Measurements from ENCODE around the gene MANF.

Gene MANF

DNA sequence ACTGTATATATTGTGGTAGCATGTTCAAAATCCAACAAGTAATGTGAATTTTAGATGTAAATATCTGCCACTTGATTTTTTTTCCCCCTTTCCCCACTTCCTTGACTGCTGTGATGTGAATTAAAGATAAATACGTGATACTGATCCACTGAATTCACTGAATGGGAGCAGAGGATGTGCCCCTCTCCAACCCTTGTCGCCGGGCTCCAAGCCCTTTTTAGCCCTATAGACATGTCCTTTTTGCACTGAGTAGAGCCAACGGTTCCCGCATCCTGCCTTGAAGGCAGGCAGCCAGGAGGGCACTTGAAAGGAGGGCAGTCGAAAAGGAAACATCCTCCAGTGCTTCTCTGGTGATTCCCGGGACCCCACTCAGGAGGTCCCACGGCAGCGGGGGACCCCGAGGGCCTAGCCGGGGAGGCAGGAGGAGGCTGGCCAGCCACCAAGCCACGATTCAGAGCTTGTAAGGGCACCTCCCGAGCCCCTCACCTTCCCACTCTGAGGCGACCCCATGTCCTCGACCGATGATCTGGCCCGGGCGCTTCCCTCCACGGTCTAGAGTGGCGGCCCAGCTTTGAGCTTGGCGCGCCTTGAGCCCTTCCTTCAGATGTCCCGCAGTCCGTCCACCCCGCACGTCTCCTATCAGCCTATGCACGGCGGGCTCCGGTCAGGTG lies 901 bp upstream of the MANF start:
- H3K9me3 ChIP-seq (ENCODE audit: insufficient read depth, low read length) = no peaks in the 10 kb centered on the region
- H3K27me3 ChIP-seq (ENCODE audit: low read length) = no peaks in the 10 kb centered on the region
- peak overlapping the region; percentile 84 for H3K4me2 ChIP-seq (ENCODE audit: low read depth, low read length, poor library complexity, severe bottlenecking)
- peak overlapping the region; percentile 83 for H3K4me3 ChIP-seq (ENCODE audit: insufficient read depth, low read length, poor library complexity, severe bottlenecking)
- no peaks in the 10 kb centered on the region for H4K20me1 ChIP-seq (ENCODE audit: low read depth, low read length)
- no peaks in the 10 kb centered on the region for H3K9me2 ChIP-seq (replicated peaks; ENCODE audit: insufficient read depth, low read length)
- H3K9ac ChIP-seq (ENCODE audit: low read length) = peak overlapping the region; percentile 90
- H3K79me2 ChIP-seq (ENCODE audit: insufficient read depth, low read length) = peaks cover 29% of the 10 kb centered on the region
- H3K27ac ChIP-seq (ENCODE audit: low read depth, low read length) = peak overlapping the region; percentile 60
- TF ChIP-seq EZH2phosphoT487 (conservative IDR thresholded peaks at IDR 0.05; ENCODE audit: low read length) = no peak
- TF ChIP-seq, protein P1, sequence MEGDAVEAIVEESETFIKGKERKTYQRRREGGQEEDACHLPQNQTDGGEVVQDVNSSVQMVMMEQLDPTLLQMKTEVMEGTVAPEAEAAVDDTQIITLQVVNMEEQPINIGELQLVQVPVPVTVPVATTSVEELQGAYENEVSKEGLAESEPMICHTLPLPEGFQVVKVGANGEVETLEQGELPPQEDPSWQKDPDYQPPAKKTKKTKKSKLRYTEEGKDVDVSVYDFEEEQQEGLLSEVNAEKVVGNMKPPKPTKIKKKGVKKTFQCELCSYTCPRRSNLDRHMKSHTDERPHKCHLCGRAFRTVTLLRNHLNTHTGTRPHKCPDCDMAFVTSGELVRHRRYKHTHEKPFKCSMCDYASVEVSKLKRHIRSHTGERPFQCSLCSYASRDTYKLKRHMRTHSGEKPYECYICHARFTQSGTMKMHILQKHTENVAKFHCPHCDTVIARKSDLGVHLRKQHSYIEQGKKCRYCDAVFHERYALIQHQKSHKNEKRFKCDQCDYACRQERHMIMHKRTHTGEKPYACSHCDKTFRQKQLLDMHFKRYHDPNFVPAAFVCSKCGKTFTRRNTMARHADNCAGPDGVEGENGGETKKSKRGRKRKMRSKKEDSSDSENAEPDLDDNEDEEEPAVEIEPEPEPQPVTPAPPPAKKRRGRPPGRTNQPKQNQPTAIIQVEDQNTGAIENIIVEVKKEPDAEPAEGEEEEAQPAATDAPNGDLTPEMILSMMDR (IDR thresholded peaks at IDR 0.05; ENCODE audit: insufficient read depth, low read length, poor library complexity, severe bottlenecking) = no peak
- peaks cover 3% of the 10 kb centered on the region; the same call in 1 of the 2 replicates for H3K36me3 ChIP-seq (ENCODE audit: low read length)
- H3F3A ChIP-seq (ENCODE audit: insufficient read depth) = peaks cover 30% of the 10 kb centered on the region
- peak overlapping the region; percentile 36 for H2AFZ ChIP-seq (ENCODE audit: low read depth, low read length, severe bottlenecking)

DNA sequence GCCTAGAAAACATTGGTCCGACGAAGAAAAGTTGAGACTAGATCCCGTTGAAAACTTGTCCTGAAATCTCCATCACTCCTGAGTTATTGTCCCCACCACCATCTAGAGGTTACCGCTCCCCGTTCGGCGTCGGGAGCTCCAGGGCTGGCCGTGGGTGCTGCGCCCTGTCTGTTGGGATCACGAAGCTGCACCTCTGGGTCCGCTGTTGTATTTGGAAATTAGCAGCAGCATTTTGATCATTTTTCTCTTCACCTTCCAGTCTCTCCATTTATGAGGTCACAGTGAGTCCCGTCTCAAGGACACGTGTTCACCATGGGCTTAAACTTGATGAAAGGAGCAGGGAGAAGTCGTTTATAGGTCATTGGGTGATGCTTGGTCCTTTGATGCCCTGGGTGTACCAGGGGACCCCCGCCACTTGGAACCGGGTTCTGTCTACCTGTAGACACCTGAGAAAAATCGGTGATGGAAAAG lies 565 bp downstream of the MANF start:
- Histone ChIP-seq H3K27ac (ENCODE audit: low read depth, low read length) (peak overlapping the region; percentile 61), H4K20me1 (ENCODE audit: low read depth, low read length) (no peaks in the 10 kb centered on the region), H3K9me3 (ENCODE audit: insufficient read depth, low read length) (no peaks in the 10 kb centered on the region), H3K9ac (ENCODE audit: low read length) (peak overlapping the region; percentile 90), H3K36me3 (ENCODE audit: low read length) (peaks cover 3% of the 10 kb centered on the region; the same call in 1 of the 2 replicates), H3K9me2 (replicated peaks; ENCODE audit: insufficient read depth, low read length) (no peaks in the 10 kb centered on the region), H3K4me2 (ENCODE audit: low read depth, low read length, poor library complexity, severe bottlenecking) (peak overlapping the region; percentile 90), H3K79me2 (ENCODE audit: insufficient read depth, low read length) (peaks cover 29% of the 10 kb centered on the region), H3K27me3 (ENCODE audit: low read length) (no peaks in the 10 kb centered on the region), H3F3A (ENCODE audit: insufficient read depth) (peaks cover 45% of the 10 kb centered on the region), H2AFZ (ENCODE audit: low read depth, low read length, severe bottlenecking) (no peak overlapping the region), H3K4me3 (ENCODE audit: insufficient read depth, low read length, poor library complexity, severe bottlenecking) (peak overlapping the region; percentile 91)
- TF ChIP-seq EZH2phosphoT487 (conservative IDR thresholded peaks at IDR 0.05; ENCODE audit: low read length) = no peak
- TF ChIP-seq, protein P1 (IDR thresholded peaks at IDR 0.05; ENCODE audit: insufficient read depth, low read length, poor library complexity, severe bottlenecking) = no peak

DNA sequence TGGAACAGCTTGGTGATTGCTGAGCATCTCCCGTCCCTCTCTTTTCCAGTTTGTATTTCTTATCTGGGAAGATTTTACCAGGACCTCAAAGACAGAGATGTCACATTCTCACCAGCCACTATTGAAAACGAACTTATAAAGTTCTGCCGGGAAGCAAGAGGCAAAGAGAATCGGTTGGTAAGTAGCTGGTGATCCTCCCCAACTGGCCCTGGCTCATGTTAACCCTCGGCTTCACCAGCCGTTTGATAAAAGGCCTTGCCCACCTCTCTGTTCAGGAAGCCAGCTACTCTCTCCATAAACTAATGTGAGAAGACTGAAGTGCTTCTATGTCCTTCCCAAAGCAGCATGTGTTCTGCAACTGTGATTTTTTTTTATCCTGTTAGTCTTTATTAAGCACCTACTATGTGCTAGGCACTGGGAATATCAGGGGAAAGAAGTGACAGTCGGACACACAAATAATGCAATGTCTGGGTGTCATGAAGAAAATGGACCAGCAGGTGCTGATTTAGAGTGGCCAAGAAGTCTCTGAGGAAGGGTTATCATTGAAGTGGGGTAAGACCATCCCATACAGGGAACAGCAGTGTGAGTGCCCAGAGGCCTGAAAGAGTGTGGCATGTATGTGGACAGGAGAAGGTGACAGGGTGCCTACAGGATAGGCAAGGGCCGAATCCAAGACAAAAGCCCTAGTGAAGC lies 1.2 kb downstream of the MANF start:
- peak overlapping the region; percentile 90 for H3K9ac ChIP-seq (ENCODE audit: low read length)
- no peaks in the 10 kb centered on the region for H3K9me3 ChIP-seq (ENCODE audit: insufficient read depth, low read length)
- peaks cover 29% of the 10 kb centered on the region for H3K79me2 ChIP-seq (ENCODE audit: insufficient read depth, low read length)
- H3K4me2 ChIP-seq (ENCODE audit: low read depth, low read length, poor library complexity, severe bottlenecking) = peak overlapping the region; percentile 90
- no peaks in the 10 kb centered on the region for H3K9me2 ChIP-seq (replicated peaks; ENCODE audit: insufficient read depth, low read length)
- TF ChIP-seq, protein P1 (IDR thresholded peaks at IDR 0.05; ENCODE audit: insufficient read depth, low read length, poor library complexity, severe bottlenecking) = no peak
- TF ChIP-seq EZH2phosphoT487 (conservative IDR thresholded peaks at IDR 0.05; ENCODE audit: low read length) = no peak
- no peaks in the 10 kb centered on the region for H3K27me3 ChIP-seq (ENCODE audit: low read length)
- no peaks in the 10 kb centered on the region for H4K20me1 ChIP-seq (ENCODE audit: low read depth, low read length)
- peaks cover 47% of the 10 kb centered on the region for H3F3A ChIP-seq (ENCODE audit: insufficient read depth)
- peaks cover 3% of the 10 kb centered on the region; the same call in 1 of the 2 replicates for H3K36me3 ChIP-seq (ENCODE audit: low read length)
- peak overlapping the region; percentile 61 for H3K27ac ChIP-seq (ENCODE audit: low read depth, low read length)
- no peak overlapping the region for H2AFZ ChIP-seq (ENCODE audit: low read depth, low read length, severe bottlenecking)
- peak overlapping the region; percentile 91 for H3K4me3 ChIP-seq (ENCODE audit: insufficient read depth, low read length, poor library complexity, severe bottlenecking)

Data from SU-DHL-6 (cell line).